Parathyroid adenoma (tissue), 2 donors: ENCODE results near the gene TRMT1.

Experiments used
- H2AFZ ChIP-seq: fragments of 300-600 bp; sonication (generic); one replicate; pipeline ENCODE4 v1.7.0; 2017; ENCODE audit warnings: antibody characterized with exemption, mild to moderate bottlenecking
- H3K27ac ChIP-seq: fragments of 300-600 bp; sonication (generic); one replicate; pipeline ENCODE4 v1.7.0; 2017
- H3K27me3 ChIP-seq: fragments of 300-600 bp; sonication (generic); one replicate; pipeline ENCODE4 v1.7.0; 2017; ENCODE audit warnings: low read length; ENCODE audit not compliant: control insufficient read depth, insufficient read depth
- H3K36me3 ChIP-seq: fragments of 300-600 bp; sonication (generic); one replicate; pipeline ENCODE4 v1.7.0; 2017; ENCODE audit warnings: low read length; ENCODE audit not compliant: control insufficient read depth, insufficient read depth
- H3K4me1 ChIP-seq: fragments of 300-600 bp; sonication (generic); one replicate; pipeline ENCODE4 v1.7.0; 2017; ENCODE audit warnings: control low read depth
- H3K4me2 ChIP-seq: fragments of 300-600 bp; sonication (generic); one replicate; pipeline ENCODE4 v1.7.0; 2017; ENCODE audit warnings: low read length
- H3K4me3 ChIP-seq: fragments of 300-600 bp; sonication (generic); one replicate; pipeline ENCODE4 v1.7.0; 2017; ENCODE audit warnings: low read depth, low read length
- H3K79me2 ChIP-seq: fragments of 300-600 bp; sonication (generic); one replicate; pipeline ENCODE4 v1.7.0; 2017; ENCODE audit warnings: control low read depth
- H3K9ac ChIP-seq: fragments of 300-600 bp; sonication (generic); one replicate; pipeline ENCODE4 v1.7.0; 2017; ENCODE audit warnings: mild to moderate bottlenecking
- H3K9me3 ChIP-seq: fragments of 300-600 bp; sonication (generic); one replicate; pipeline ENCODE4 v1.7.0; 2017; ENCODE audit warnings: low read length; ENCODE audit not compliant: control insufficient read depth
- CTCF ChIP-seq: fragments of 300-600 bp; sonication (generic); IDR thresholded peaks from one replicate; pipeline ENCODE4 v1.7.0; 2017; ENCODE audit warnings: antibody characterized with exemption, mild to moderate bottlenecking
- donor health status: primary hyperparathyroidism.

The TRMT1 gene

GRCh38 chr19:13102666-13103580, 13.6 kb downstream of the TRMT1 start, which contains the start of gene LYL1:
TSS of gene LYL1 (minus strand) at chr19:13102858. CDS start at chr19:13101171, 1,687 bp downstream.
- Histone ChIP-seq H3K9ac (no peak within 1 kb of the TSS), H3K4me1 (peaks cover 9% of the 10 kb centered on the region), H3K4me3 (peak within 1 kb of the TSS; percentile 29), H3K27ac (peak within 1 kb of the TSS; percentile 36), H3K27me3 (no peaks in the 10 kb centered on the region), H3K9me3 (no peaks in the 10 kb centered on the region), H3K79me2 (no peaks in the 10 kb centered on the region), H3K4me2 (peak within 1 kb of the TSS; percentile 61), H3K36me3 (no peaks in the 10 kb centered on the region), H2AFZ (peak within 1 kb of the TSS; percentile 87)
- no peak for TF ChIP-seq CTCF

GRCh38 chr19:13102416-13102665, 14.2 kb downstream of the TRMT1 start:
- no peaks in the 10 kb centered on the region for H3K27me3 ChIP-seq
- peak overlapping the region; percentile 29 for H3K4me3 ChIP-seq
- peak overlapping the region; percentile 29 for H3K27ac ChIP-seq
- peak overlapping the region; percentile 61 for H3K4me2 ChIP-seq
- H3K79me2 ChIP-seq, result no peaks in the 10 kb centered on the region
- no peak for TF ChIP-seq CTCF
- H3K9ac ChIP-seq, result no peak overlapping the region
- H3K9me3 ChIP-seq, result no peaks in the 10 kb centered on the region
- peak overlapping the region; percentile 87 for H2AFZ ChIP-seq
- no peaks in the 10 kb centered on the region for H3K36me3 ChIP-seq
- H3K4me1 ChIP-seq, result peaks cover 9% of the 10 kb centered on the region

GRCh38 chr19:13101590-13102415, 14.7 kb downstream of the TRMT1 start:
- H3K4me2 ChIP-seq, result peak overlapping the region; percentile 61
- H3K36me3 ChIP-seq, result no peaks in the 10 kb centered on the region
- no peaks in the 10 kb centered on the region for H3K79me2 ChIP-seq
- no peak overlapping the region for H3K9ac ChIP-seq
- no peak for TF ChIP-seq CTCF
- H3K9me3 ChIP-seq, result no peaks in the 10 kb centered on the region
- H3K27me3 ChIP-seq, result no peaks in the 10 kb centered on the region
- H2AFZ ChIP-seq, result peak overlapping the region; percentile 87
- H3K27ac ChIP-seq, result peak overlapping the region; percentile 29
- H3K4me3 ChIP-seq, result peak overlapping the region; percentile 29
- peaks cover 9% of the 10 kb centered on the region for H3K4me1 ChIP-seq

GRCh38 chr19:13100841-13101589, 15.5 kb downstream of the TRMT1 start:
- H3K27ac ChIP-seq, result no peak overlapping the region

More at GRCh38 chr19:13100841-13101589, 15.5 kb downstream of the TRMT1 start:
- Histone ChIP-seq H3K4me3 (no peak overlapping the region), H3K9ac (no peak overlapping the region), H3K4me2 (no peak overlapping the region), H3K9me3 (no peaks in the 10 kb centered on the region), H3K4me1 (peaks cover 9% of the 10 kb centered on the region), H3K79me2 (no peaks in the 10 kb centered on the region), H3K27me3 (no peaks in the 10 kb centered on the region), H3K36me3 (no peaks in the 10 kb centered on the region), H2AFZ (no peak overlapping the region)
- no peak for TF ChIP-seq CTCF
